GM19324 (cell line): ENCODE measurements around the gene CELF2.
"Not testable (repeated sequence)": the region's sequence is repeated elsewhere in the genome, so short reads cannot be mapped to it uniquely, and the experiment has no call there.

Experiments used
- ATAC-seq: cut with Tn5 transposase; IDR thresholded peaks from one replicate; pipeline ENCODE4 v1.9.1; 2021; ENCODE audit warnings: mild to moderate bottlenecking, moderate library complexity; ENCODE audit not compliant: unreplicated experiment, low FRiP score

CELF2 gene

GRCh38 chr10:11329062-11329673, 311.5 kb downstream of the CELF2 start:
- ATAC-seq: no peak

DNA sequence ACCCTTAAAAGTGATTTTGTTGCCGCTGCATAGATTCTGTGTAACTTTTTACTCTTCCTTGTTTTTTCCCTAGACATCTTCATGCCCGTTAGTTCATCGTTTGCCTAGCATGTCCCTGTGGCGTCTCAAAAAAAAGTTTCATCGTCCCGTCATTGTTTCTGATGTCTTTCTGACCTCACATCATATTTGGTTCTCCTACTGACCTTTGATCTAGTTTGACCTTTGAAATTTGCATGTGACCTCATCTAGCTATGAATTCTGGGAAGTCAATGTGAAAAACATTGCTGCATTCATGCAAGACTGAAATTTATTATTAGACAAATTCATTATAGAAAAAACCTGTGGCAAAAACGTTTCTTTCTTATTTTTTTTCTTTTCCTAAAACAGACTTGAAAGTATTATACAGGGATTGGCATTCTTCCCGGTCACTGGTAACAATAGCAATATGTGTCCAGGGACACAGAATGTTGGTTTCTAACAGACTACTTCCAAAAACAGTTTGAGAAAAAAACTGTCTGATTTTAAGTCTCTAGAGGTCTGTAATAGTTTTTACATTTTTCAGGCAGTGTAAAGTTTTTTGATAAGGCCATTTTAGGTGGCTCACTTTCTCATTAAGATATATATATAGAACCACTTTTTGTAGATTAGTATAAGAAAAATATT, 312.8 kb downstream of the CELF2 start:
- no peak for ATAC-seq

DNA sequence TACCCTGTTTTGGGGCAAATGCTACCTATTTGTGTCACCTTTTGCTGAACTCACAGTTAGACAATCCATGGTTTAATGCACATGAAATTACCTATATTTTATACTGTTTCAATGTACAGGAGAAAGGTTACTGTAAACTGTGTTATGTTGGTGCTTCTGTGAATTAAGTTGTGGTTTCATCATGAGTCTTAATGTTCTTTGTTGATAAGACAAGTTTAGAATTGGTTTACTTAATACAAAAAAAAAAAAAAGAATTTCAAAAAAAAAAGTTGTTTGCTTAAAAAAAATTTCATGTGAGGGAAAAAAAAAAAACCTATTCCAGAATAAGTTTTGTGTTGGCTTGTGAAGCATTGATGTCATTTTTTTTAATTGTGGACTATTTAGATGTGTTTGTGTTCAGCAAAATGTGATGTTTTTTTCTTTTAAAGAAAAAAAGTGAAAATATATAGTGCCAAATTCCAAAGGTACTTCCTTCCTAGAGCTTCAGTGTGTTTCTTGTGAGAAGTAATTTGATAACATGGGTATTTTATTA, 313.4 kb downstream of the CELF2 start:
- ATAC-seq: no peak

DNA sequence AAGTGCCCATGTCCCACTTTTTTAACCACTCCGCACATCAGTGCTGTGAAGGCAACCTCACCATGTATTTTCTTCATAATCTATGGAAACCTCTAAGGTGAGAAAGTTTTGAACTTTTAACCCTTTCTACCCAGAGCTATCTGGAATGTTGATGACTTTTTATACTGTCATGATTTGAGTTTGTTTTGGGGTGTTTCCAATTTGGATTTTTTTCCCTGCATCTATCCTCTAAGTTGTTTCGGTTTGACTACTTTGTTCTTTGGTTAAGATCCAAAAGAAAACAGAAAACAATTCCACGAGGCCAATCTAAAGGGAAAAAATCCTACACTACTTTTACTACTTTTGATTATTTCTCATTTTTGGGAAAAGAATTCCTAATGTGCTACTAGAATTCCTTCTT, 314.1 kb downstream of the CELF2 start:
- no peak for ATAC-seq

DNA sequence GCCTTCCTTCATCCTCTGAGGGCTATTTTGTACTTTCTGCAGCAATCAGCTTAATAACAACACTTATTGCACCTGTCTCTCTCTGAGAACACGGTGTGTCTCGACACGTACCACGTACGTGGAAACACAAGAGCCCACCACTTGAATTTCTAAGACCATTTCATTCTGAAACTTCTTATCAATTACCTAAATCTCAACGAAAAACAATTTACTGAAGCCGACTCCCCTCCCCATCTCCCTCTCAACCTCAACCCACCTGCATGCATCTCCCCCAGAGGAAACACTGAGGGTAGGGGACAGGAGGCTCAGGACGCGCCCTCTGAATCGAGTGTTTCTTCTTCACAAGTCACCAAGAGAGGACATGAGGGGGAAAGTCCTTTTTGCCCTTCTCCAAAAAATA, 315.2 kb downstream of the CELF2 start:
- no peak for ATAC-seq

- ATAC-seq: no peak
Observed at GRCh38 chr10:11334436-11334835, 316.8 kb downstream of the CELF2 start.

DNA sequence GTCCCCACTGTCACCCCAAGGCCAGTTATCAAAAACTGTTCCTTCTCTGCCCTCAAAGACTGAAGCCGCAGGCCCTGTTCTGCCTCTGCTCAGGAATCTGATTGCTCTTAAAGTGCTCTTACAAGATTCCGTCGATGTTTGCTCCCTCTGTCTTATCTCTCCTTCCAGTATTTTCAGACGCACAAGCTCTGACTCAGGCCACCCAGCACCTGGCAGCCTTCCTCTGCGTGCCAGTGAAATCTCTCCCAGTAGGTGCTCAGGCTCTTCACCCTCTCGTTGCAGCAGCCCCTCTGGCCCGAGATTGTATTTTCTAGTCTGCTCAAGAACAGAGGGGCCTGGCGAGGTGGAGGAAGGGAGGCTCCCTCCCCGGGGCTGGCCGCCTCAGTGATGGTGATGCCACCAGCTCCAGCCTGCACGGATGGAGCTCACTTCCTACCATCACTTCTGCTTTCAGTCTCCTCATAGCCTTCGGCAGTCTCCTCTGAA, 317.5 kb downstream of the CELF2 start:
- ATAC-seq: no peak

- ATAC-seq: no peak
Observed at GRCh38 chr10:11335881-11336430, 318.3 kb downstream of the CELF2 start.

- no peak for ATAC-seq
Observed at GRCh38 chr10:11336722-11337162, 319.1 kb downstream of the CELF2 start.

DNA sequence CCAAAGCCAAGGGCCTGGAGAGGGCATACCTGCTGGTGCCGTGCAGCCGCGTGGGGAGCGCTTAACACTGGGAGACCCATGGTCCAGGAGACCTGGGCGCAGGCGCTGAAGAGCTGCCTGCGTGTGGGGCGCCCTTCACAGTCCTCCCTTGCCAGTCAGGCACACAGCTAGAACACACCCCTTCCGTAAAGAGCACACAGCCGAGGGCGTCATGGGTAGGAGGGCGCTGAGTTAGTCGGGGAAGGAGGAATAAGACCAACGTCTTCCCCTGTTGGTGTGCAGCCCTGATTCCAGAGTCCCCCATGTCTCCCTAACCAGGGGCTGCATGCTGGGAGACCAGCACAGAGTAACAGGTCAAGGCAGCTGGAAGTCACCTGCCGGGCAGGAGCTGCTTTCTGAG, 319.8 kb downstream of the CELF2 start:
- ATAC-seq: no peak

DNA sequence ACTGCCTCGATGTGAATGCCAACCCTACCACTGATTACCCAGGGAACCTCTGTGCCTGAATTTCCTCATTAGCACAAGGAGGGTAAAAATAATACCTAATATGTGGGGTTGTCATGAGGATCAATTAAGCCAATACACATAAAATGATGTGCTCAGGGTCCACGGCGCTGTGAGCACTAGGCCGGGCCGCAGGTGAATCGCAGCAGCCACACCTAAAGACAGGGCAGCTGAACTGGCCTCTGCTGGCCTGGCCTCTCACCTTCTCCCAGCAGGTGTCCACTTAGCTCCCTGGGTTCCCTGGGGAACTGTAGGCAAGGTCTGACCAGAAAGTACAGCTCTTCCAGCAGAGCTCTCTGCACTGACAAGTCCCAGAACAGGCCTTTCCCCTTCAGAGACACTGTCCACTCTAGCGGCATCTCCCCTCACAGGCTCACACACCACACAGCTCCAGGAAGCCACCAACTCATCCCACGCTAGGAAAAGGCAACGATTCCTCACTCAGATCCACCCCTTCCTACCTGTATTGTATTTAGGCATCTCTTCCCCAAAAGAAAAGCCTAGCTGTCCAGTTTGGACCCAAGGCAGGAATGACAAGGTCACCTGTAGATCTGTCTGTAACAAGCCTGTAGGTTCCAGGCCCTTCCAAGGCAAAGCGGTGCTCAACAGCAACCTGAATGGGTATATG, 320.6 kb downstream of the CELF2 start:
- ATAC-seq: no peak

GRCh38 chr10:11339013-11339412, 321.3 kb downstream of the CELF2 start:
- ATAC-seq: no peak

DNA sequence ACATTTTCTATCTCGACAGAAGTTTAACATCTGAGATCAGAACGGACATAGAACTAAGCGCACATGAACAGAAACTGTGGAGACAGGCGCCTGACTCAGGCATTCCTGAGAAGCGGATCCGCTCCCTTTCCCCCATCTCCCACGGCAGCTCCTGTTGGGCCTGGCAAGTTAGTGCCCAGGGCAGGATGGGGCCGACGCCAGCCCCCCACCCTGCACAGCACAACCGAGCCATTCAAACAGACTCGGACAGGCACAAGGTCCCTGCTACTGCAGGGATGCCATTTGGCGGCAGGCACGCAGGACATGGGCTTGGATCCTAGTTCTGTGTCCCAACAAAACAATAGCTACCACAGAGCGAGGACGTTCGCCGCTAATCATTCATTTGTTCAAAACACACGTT, 322.0 kb downstream of the CELF2 start:
- no peak for ATAC-seq

GRCh38 chr10:11341283-11341960, 323.8 kb downstream of the CELF2 start:
- no peak for ATAC-seq

GRCh38 chr10:11344081-11344480, 326.4 kb downstream of the CELF2 start:
- no peak for ATAC-seq

DNA sequence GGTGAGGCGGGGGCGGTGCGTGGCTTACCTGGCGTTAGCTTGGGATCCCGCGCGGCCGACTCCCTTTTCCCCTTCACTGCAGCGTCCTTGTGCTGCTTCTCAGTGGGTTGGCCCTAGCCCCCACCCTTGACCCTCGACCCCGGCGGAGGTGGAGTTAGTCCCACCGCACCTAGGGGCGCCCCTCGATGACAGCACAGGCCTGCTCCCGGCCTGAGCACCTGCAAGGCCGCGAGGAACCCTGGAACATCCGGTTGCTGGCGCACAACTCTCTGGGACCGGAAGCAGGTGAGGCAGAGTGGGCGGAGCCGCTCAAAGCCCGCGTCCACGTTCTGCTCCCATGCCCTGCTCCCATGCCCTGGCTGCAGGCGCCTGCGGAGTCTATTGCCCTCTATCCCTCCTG, 326.9 kb downstream of the CELF2 start:
- no peak for ATAC-seq

DNA sequence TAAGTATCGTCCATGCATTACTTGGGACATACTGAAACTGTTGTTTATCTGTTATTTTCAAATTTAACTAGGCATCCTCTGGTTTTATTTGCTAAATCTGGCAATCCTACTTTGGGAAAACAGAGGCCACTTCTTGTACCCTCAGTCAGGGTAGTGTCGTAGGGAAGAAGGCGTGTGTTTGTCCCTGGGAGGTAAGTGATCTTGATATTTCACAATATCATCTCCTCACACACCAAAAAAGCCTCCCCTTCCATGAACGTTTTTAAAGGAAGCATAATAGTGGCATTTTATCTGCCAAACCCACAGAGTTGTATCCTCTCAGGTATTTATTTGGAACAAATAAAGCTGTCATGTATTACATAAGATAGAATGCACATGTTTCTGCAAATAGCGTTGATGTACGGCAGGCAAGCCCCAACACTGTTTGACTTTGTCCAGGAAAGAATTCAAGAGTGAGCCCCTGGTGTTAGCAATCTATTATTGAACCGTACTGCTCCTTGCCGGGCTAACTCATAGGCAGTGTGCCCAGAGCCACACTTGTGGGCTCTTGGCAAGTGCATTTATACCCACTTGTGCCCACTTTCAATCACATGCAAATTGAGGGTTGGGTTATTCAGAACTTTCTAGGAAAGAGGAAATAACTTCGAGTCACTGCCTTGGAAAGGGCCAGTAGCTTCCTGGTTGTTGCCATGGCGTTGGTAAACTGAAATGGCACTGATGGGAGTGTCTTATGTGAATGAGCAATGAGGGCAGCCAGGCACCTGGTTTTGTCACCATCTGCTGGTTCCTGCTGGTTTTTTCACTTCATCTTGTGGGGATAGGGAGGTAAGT, 327.8 kb downstream of the CELF2 start:
- ATAC-seq: no peak

DNA sequence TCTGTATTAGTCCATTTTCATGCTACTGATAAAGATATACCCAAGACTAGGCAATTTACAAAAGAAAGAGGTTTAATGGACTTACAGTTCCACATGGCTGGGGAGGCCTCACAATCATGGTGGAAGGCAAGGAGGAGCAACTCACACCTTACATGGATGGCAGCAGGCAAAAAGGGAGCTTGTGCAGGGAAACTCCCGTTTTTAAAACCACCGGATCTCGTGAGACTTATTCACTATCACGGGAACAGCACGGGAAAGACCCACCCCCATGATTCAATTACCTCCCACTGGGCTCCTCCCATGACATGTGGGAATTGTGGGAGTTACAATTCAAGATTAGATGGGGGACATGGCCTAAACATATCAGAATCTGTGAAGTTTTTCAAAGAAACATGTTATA, 329.9 kb downstream of the CELF2 start:
- not testable (repeated sequence) for ATAC-seq

DNA sequence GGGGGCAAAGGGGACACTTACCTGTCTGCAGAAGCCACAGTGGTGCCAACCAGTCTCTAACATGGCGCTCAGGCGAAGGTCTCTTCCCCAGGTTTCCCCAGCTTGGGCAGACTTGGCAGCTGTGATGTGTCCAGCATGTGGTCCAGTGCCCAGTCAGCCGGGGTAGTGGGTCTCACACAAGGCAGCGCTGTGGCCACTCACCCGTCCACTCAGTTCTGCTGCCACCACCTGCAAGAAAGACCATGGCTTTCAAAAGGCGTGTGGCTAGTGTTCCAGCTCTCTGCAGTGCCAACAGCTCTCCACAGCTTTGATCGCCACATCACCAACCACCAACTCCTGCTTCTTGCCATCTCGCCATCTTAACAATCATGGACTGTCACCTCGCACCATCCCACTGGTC, 334.1 kb downstream of the CELF2 start:
- ATAC-seq: no peak
